Vagina (tissue), 2 donors: ENCODE measurements around the gene TTLL11.

Experiments
- POLR2A ChIP-seq, 2 donors: fragments of 450-650 bp; IDR thresholded peaks; one replicate each; pipeline ENCODE4 v1.6.1; 2017; ENCODE audit warnings: antibody characterized with exemption in 2 of 2, mild to moderate bottlenecking in 2 of 2, moderate library complexity in 2 of 2
- POLR2AphosphoS5 ChIP-seq, 2 donors: sonication (generic); formaldehyde crosslinking; IDR thresholded peaks; one replicate each; pipeline ENCODE4 v1.9.0; 2017; ENCODE audit warnings: antibody characterized with exemption in 2 of 2, mild to moderate bottlenecking in 2 of 2, low read depth in 1 of 2; ENCODE audit not compliant: insufficient read depth in 1 of 2
- TF ChIP-seq, protein P1 (sequence below), 3 experiments: fragments of 450-650 bp in 2 of 3; fragments of 200-600 bp in 1 of 3; sonication (generic) in 1 of 3; IDR thresholded peaks; one replicate each; pipeline ENCODE4 v1.5.1; 2017 to 2019; ENCODE audit warnings: antibody characterized with exemption in 3 of 3, mild to moderate bottlenecking in 2 of 3, moderate library complexity in 2 of 3

GRCh38 chr9:122084026-122084675, 9.0 kb downstream of the TTLL11 start:
- TF ChIP-seq POLR2A (IDR thresholded peaks at IDR 0.05) (no peak), POLR2AphosphoS5 (IDR thresholded peaks at IDR 0.05; ENCODE audit: insufficient read depth in 1 of 2, low read depth in 1 of 2) (no peak)
- TF ChIP-seq, protein P1, sequence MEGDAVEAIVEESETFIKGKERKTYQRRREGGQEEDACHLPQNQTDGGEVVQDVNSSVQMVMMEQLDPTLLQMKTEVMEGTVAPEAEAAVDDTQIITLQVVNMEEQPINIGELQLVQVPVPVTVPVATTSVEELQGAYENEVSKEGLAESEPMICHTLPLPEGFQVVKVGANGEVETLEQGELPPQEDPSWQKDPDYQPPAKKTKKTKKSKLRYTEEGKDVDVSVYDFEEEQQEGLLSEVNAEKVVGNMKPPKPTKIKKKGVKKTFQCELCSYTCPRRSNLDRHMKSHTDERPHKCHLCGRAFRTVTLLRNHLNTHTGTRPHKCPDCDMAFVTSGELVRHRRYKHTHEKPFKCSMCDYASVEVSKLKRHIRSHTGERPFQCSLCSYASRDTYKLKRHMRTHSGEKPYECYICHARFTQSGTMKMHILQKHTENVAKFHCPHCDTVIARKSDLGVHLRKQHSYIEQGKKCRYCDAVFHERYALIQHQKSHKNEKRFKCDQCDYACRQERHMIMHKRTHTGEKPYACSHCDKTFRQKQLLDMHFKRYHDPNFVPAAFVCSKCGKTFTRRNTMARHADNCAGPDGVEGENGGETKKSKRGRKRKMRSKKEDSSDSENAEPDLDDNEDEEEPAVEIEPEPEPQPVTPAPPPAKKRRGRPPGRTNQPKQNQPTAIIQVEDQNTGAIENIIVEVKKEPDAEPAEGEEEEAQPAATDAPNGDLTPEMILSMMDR (IDR thresholded peaks at IDR 0.05), result no peak
